ENCODE data around the gene SCARF2. TPM values are rescaled to one million over a fixed set of nuclear protein-coding genes. Genes with fewer than 3 reads are reported as not detected.

SCARF2 gene
- total and polyA plus RNA-seq, 2 experiments from 2014 or later: 1.8 to 16.6 TPM

GRCh38 chr22:20433686-20434241 is 3.9 kb downstream of the SCARF2 start:
- H2AFZ ChIP-seq: no peak overlapping the region
- TF ChIP-seq CREB1 (CRISPR knock-in tag; IDR thresholded peaks at IDR 0.05; ENCODE audit: low read depth) (no peak), JUNB (IDR thresholded peaks at IDR 0.05; ENCODE audit: unreplicated experiment) (no peak), ZNF114 (CRISPR knock-in tag; IDR thresholded peaks at IDR 0.05) (no peak), EZH2phosphoT487 (IDR thresholded peaks at IDR 0.05; ENCODE audit: unreplicated experiment) (no peak), ZNF331 (CRISPR knock-in tag; IDR thresholded peaks at IDR 0.05; ENCODE audit: low read depth) (no peak), EZH2 (IDR thresholded peaks at IDR 0.05; ENCODE audit: low read depth, unreplicated experiment) (no peak), POLR2AphosphoS5 (IDR thresholded peaks at IDR 0.05; ENCODE audit: low read depth) (no peak)
- TF ChIP-seq, protein P1, sequence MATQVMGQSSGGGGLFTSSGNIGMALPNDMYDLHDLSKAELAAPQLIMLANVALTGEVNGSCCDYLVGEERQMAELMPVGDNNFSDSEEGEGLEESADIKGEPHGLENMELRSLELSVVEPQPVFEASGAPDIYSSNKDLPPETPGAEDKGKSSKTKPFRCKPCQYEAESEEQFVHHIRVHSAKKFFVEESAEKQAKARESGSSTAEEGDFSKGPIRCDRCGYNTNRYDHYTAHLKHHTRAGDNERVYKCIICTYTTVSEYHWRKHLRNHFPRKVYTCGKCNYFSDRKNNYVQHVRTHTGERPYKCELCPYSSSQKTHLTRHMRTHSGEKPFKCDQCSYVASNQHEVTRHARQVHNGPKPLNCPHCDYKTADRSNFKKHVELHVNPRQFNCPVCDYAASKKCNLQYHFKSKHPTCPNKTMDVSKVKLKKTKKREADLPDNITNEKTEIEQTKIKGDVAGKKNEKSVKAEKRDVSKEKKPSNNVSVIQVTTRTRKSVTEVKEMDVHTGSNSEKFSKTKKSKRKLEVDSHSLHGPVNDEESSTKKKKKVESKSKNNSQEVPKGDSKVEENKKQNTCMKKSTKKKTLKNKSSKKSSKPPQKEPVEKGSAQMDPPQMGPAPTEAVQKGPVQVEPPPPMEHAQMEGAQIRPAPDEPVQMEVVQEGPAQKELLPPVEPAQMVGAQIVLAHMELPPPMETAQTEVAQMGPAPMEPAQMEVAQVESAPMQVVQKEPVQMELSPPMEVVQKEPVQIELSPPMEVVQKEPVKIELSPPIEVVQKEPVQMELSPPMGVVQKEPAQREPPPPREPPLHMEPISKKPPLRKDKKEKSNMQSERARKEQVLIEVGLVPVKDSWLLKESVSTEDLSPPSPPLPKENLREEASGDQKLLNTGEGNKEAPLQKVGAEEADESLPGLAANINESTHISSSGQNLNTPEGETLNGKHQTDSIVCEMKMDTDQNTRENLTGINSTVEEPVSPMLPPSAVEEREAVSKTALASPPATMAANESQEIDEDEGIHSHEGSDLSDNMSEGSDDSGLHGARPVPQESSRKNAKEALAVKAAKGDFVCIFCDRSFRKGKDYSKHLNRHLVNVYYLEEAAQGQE (IDR thresholded peaks at IDR 0.05; ENCODE audit: unreplicated experiment): no peak
- TF ChIP-seq, protein P2, sequence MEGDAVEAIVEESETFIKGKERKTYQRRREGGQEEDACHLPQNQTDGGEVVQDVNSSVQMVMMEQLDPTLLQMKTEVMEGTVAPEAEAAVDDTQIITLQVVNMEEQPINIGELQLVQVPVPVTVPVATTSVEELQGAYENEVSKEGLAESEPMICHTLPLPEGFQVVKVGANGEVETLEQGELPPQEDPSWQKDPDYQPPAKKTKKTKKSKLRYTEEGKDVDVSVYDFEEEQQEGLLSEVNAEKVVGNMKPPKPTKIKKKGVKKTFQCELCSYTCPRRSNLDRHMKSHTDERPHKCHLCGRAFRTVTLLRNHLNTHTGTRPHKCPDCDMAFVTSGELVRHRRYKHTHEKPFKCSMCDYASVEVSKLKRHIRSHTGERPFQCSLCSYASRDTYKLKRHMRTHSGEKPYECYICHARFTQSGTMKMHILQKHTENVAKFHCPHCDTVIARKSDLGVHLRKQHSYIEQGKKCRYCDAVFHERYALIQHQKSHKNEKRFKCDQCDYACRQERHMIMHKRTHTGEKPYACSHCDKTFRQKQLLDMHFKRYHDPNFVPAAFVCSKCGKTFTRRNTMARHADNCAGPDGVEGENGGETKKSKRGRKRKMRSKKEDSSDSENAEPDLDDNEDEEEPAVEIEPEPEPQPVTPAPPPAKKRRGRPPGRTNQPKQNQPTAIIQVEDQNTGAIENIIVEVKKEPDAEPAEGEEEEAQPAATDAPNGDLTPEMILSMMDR (conservative IDR thresholded peaks at IDR 0.05; ENCODE audit: low read depth in 2 of 2): no peak
- no peaks in the 10 kb centered on the region for H3K9me2 ChIP-seq (ENCODE audit: insufficient read depth)
- H3K36me3 ChIP-seq (ENCODE audit: insufficient read depth): no peaks in the 10 kb centered on the region
- H3K4me1 ChIP-seq (ENCODE audit: insufficient read depth): peaks cover 10% of the 10 kb centered on the region; the same call in 1 of the 2 replicates
- Mint-ChIP-seq H3K27ac (no peak overlapping the region), H3K36me3 (ENCODE audit: low read depth) (peaks cover 7% of the 10 kb centered on the region; the same call in 2 of the 3 replicates), H3K4me3 (no peak overlapping the region; the same call in 2 of the 3 replicates), H3K27me3 (ENCODE audit: insufficient read depth, low read depth, poor library complexity) (peaks cover 87% of the 10 kb centered on the region), H3K9me3 (no peaks in the 10 kb centered on the region; the same call in none of the 3 replicates), H3K4me1 (peaks cover 14% of the 10 kb centered on the region)
- peaks cover 95% of the 10 kb centered on the region for H3K27me3 ChIP-seq (ENCODE audit: insufficient read depth)
- DNase-seq (ENCODE audit: low spot score): no peak
- no peak overlapping the region for H3K4me2 ChIP-seq
- H4K20me1 ChIP-seq (replicated peaks; ENCODE audit: insufficient read depth): peaks cover 8% of the 10 kb centered on the region; the same call in 1 of the 2 replicates
- H3K4me3 ChIP-seq: no peak overlapping the region
- peaks cover 9% of the 10 kb centered on the region for H3K79me2 ChIP-seq (replicated peaks; ENCODE audit: insufficient read depth)
- no peak overlapping the region for H3K27ac ChIP-seq (ENCODE audit: low read depth)
- 0 out of 2 replicates have a peak, but pooled peaks cover 13% of the 10 kb centered on the region for H3F3A ChIP-seq (replicated peaks; ENCODE audit: low read depth)
- ATAC-seq: no peak

- Histone ChIP-seq H3F3A (replicated peaks; ENCODE audit: low read depth) (0 out of 2 replicates have a peak, but pooled peaks cover 10% of the 10 kb centered on the region), H3K4me2 (no peak overlapping the region), H3K4me3 (no peak overlapping the region), H3K9me2 (ENCODE audit: insufficient read depth) (no peaks in the 10 kb centered on the region), H3K27ac (ENCODE audit: low read depth) (no peak overlapping the region), H3K27me3 (ENCODE audit: insufficient read depth) (peaks cover 95% of the 10 kb centered on the region), H3K36me3 (ENCODE audit: insufficient read depth) (no peaks in the 10 kb centered on the region), H2AFZ (no peak overlapping the region), H3K79me2 (replicated peaks; ENCODE audit: insufficient read depth) (peaks cover 9% of the 10 kb centered on the region), H3K4me1 (ENCODE audit: insufficient read depth) (peaks cover 4% of the 10 kb centered on the region; the same call in 1 of the 2 replicates), H4K20me1 (replicated peaks; ENCODE audit: insufficient read depth) (peaks cover 8% of the 10 kb centered on the region; the same call in 1 of the 2 replicates)
- no peak overlapping the region for H3K27ac Mint-ChIP-seq
- H3K4me1 Mint-ChIP-seq: peaks cover 11% of the 10 kb centered on the region
- no peak for ATAC-seq
- peaks cover 87% of the 10 kb centered on the region for H3K27me3 Mint-ChIP-seq (ENCODE audit: insufficient read depth, low read depth, poor library complexity)
- H3K36me3 Mint-ChIP-seq (ENCODE audit: low read depth): peaks cover 7% of the 10 kb centered on the region; the same call in 2 of the 3 replicates
- DNase-seq (ENCODE audit: low spot score): no peak
- H3K9me3 Mint-ChIP-seq: no peaks in the 10 kb centered on the region; the same call in none of the 3 replicates
- no peak overlapping the region for H3K4me3 Mint-ChIP-seq
- TF ChIP-seq, protein P1 (IDR thresholded peaks at IDR 0.05; ENCODE audit: unreplicated experiment): no peak
- no peak for TF ChIP-seq CREB1 (CRISPR knock-in tag; IDR thresholded peaks at IDR 0.05; ENCODE audit: low read depth)
- no peak for TF ChIP-seq STAT1 (IDR thresholded peaks at IDR 0.05; ENCODE audit: unreplicated experiment)
Observed at GRCh38 chr22:20433191-20433590, 4.4 kb downstream of the SCARF2 start.

Measured in GM23338 (cell line).